Measurements from ENCODE around the gene PARS2. TPM values are rescaled to one million over a fixed set of nuclear protein-coding genes. Genes with fewer than 3 reads are reported as not detected.
A peak's percentile ranks its signal among the peaks of the same experiment; 100 is the strongest.

PARS2 gene
- total and polyA plus RNA-seq, 4 donors, result 4.0 to 7.5 (median 5.4) TPM

- 0% methylated on average over 45 of the region's 51 CpGs for WGBS (ENCODE audit: insufficient coverage)
- H3K27ac ChIP-seq (ENCODE audit: low read depth, low read length), result peak within 1 kb of the TSS; percentile 59
- H3K27me3 ChIP-seq (ENCODE audit: control insufficient read depth, insufficient read depth, low read length), result no peaks in the 10 kb centered on the region
- H3K9me3 ChIP-seq (ENCODE audit: control insufficient read depth, insufficient read depth, low read length), result no peaks in the 10 kb centered on the region
- no peaks in the 10 kb centered on the region for H3K36me3 ChIP-seq (ENCODE audit: control insufficient read depth, insufficient read depth, low read length)
- H3K4me1 ChIP-seq (ENCODE audit: control insufficient read depth, insufficient read depth, low read length), result peaks cover 7% of the 10 kb centered on the region
- H3K4me3 ChIP-seq (ENCODE audit: low read depth, low read length), result peak within 1 kb of the TSS; percentile 89
- DNase-seq (ENCODE audit: low read depth in 4 of 6, low spot score in 6 of 6), result peak; percentile 70 to 95 (median 75)
Observed at GRCh38 chr1:54715493-54716298, 48.6 kb downstream of the PARS2 start, which contains the start of gene TTC4. TSS of gene TTC4 (plus strand) at chr1:54715861. CDS start at chr1:54715909, 48 bp downstream.

GRCh38 chr1:54714881-54715492, 49.3 kb downstream of the PARS2 start:
- 85% methylated on average over 7 of the region's 7 CpGs for whole genome bisulfite sequencing (ENCODE audit: insufficient coverage)
- Histone ChIP-seq H3K36me3 (ENCODE audit: control insufficient read depth, insufficient read depth, low read length) (no peaks in the 10 kb centered on the region), H3K4me1 (ENCODE audit: control insufficient read depth, insufficient read depth, low read length) (peaks cover 7% of the 10 kb centered on the region), H3K27ac (ENCODE audit: low read depth, low read length) (peak overlapping the region; percentile 59), H3K4me3 (ENCODE audit: low read depth, low read length) (peak overlapping the region; percentile 89), H3K9me3 (ENCODE audit: control insufficient read depth, insufficient read depth, low read length) (no peaks in the 10 kb centered on the region), H3K27me3 (ENCODE audit: control insufficient read depth, insufficient read depth, low read length) (no peaks in the 10 kb centered on the region)
- DNase-seq (ENCODE audit: low read depth in 4 of 6, low spot score in 6 of 6), result no peak

GRCh38 chr1:54711536-54711935, 52.8 kb downstream of the PARS2 start:
- no peak overlapping the region for H3K4me3 ChIP-seq (ENCODE audit: low read depth, low read length)
- no peaks in the 10 kb centered on the region for H3K9me3 ChIP-seq (ENCODE audit: control insufficient read depth, insufficient read depth, low read length)
- peaks cover 7% of the 10 kb centered on the region for H3K4me1 ChIP-seq (ENCODE audit: control insufficient read depth, insufficient read depth, low read length)
- DNase-seq (ENCODE audit: low read depth in 4 of 6, low spot score in 6 of 6), result no peak
- H3K36me3 ChIP-seq (ENCODE audit: control insufficient read depth, insufficient read depth, low read length), result peaks cover 2% of the 10 kb centered on the region
- no peak overlapping the region for H3K27ac ChIP-seq (ENCODE audit: low read depth, low read length)
- peaks cover 2% of the 10 kb centered on the region for H3K27me3 ChIP-seq (ENCODE audit: control insufficient read depth, insufficient read depth, low read length)
- 91% methylated on average over 8 of the region's 10 CpGs for WGBS (ENCODE audit: insufficient coverage)

- no CpG with 5 or more reads among the region's 6 CpGs for WGBS (ENCODE audit: insufficient coverage)
- Histone ChIP-seq H3K27me3 (ENCODE audit: control insufficient read depth, insufficient read depth, low read length) (peaks cover 6% of the 10 kb centered on the region), H3K9me3 (ENCODE audit: control insufficient read depth, insufficient read depth, low read length) (no peaks in the 10 kb centered on the region), H3K4me1 (ENCODE audit: control insufficient read depth, insufficient read depth, low read length) (peaks cover 7% of the 10 kb centered on the region), H3K27ac (ENCODE audit: low read depth, low read length) (no peak overlapping the region), H3K4me3 (ENCODE audit: low read depth, low read length) (no peak overlapping the region), H3K36me3 (ENCODE audit: control insufficient read depth, insufficient read depth, low read length) (peaks cover 3% of the 10 kb centered on the region)
- no peak for DNase-seq (ENCODE audit: low read depth in 4 of 6, low spot score in 6 of 6)
Observed at GRCh38 chr1:54710841-54711240, 53.5 kb downstream of the PARS2 start.

GRCh38 chr1:54710434-54710833, 53.9 kb downstream of the PARS2 start:
- H3K4me1 ChIP-seq (ENCODE audit: control insufficient read depth, insufficient read depth, low read length), result peaks cover 5% of the 10 kb centered on the region
- H3K27me3 ChIP-seq (ENCODE audit: control insufficient read depth, insufficient read depth, low read length), result peaks cover 6% of the 10 kb centered on the region
- DNase-seq (ENCODE audit: low read depth in 4 of 6, low spot score in 6 of 6), result no peak
- no peaks in the 10 kb centered on the region for H3K9me3 ChIP-seq (ENCODE audit: control insufficient read depth, insufficient read depth, low read length)
- WGBS (ENCODE audit: insufficient coverage), result 100% methylated on average over 1 of the region's 3 CpGs
- H3K36me3 ChIP-seq (ENCODE audit: control insufficient read depth, insufficient read depth, low read length), result peaks cover 3% of the 10 kb centered on the region
- no peak overlapping the region for H3K27ac ChIP-seq (ENCODE audit: low read depth, low read length)
- no peak overlapping the region for H3K4me3 ChIP-seq (ENCODE audit: low read depth, low read length)

- DNase-seq (ENCODE audit: low read depth in 4 of 6, low spot score in 6 of 6), result no peak
- Histone ChIP-seq H3K36me3 (ENCODE audit: control insufficient read depth, insufficient read depth, low read length) (peaks cover 3% of the 10 kb centered on the region), H3K27me3 (ENCODE audit: control insufficient read depth, insufficient read depth, low read length) (peaks cover 6% of the 10 kb centered on the region), H3K27ac (ENCODE audit: low read depth, low read length) (no peak overlapping the region), H3K9me3 (ENCODE audit: control insufficient read depth, insufficient read depth, low read length) (no peaks in the 10 kb centered on the region), H3K4me3 (ENCODE audit: low read depth, low read length) (no peak overlapping the region), H3K4me1 (ENCODE audit: control insufficient read depth, insufficient read depth, low read length) (no peaks in the 10 kb centered on the region)
- 79% methylated on average over 7 of the region's 8 CpGs for WGBS (ENCODE audit: insufficient coverage)
Observed at GRCh38 chr1:54709547-54710292, 54.6 kb downstream of the PARS2 start.

GRCh38 chr1:54708385-54708784, 55.9 kb downstream of the PARS2 start:
- Histone ChIP-seq H3K27ac (ENCODE audit: low read depth, low read length) (no peak overlapping the region), H3K36me3 (ENCODE audit: control insufficient read depth, insufficient read depth, low read length) (peaks cover 3% of the 10 kb centered on the region), H3K4me3 (ENCODE audit: low read depth, low read length) (no peak overlapping the region), H3K27me3 (ENCODE audit: control insufficient read depth, insufficient read depth, low read length) (peaks cover 6% of the 10 kb centered on the region), H3K9me3 (ENCODE audit: control insufficient read depth, insufficient read depth, low read length) (no peaks in the 10 kb centered on the region), H3K4me1 (ENCODE audit: control insufficient read depth, insufficient read depth, low read length) (no peaks in the 10 kb centered on the region)
- no peak for DNase-seq (ENCODE audit: low read depth in 4 of 6, low spot score in 6 of 6)

Other genes with a start within 250 kb of the PARS2 start
- gene ACOT11, start 216.3 kb downstream of the PARS2 start, total RNA-seq, result 10 to 100 TPM in 1 of 2 donors, 1 to 10 TPM in 1; 8.8 to 19.7 TPM
- gene ACOT11, start 216.3 kb downstream of the PARS2 start, polyA plus RNA-seq (ENCODE audit: insufficient read length in 2 of 2), result 1 to 10 TPM; 3.6 to 7.5 TPM
- not detected for gene FAM151A, start 141.0 kb downstream of the PARS2 start, total RNA-seq
- under 1 TPM; 0.22 to 0.98 TPM for gene FAM151A, start 141.0 kb downstream of the PARS2 start, polyA plus RNA-seq (ENCODE audit: insufficient read length in 2 of 2)
- gene MROH7, start 122.7 kb downstream of the PARS2 start, total RNA-seq, result 10 to 100 TPM in 1 of 2 donors, 1 to 10 TPM in 1; 3.6 to 10.1 TPM
- gene MROH7, start 122.7 kb downstream of the PARS2 start, polyA plus RNA-seq (ENCODE audit: insufficient read length in 2 of 2), result 1 to 10 TPM; 3.8 to 9.3 TPM
- gene TTC4, start 48.7 kb downstream of the PARS2 start, total RNA-seq, result 10 to 100 TPM; 19.7 to 27.9 TPM
- 10 to 100 TPM; 23.8 to 27.9 TPM for gene TTC4, start 48.7 kb downstream of the PARS2 start, polyA plus RNA-seq (ENCODE audit: insufficient read length in 2 of 2)
- 1 to 10 TPM in 1 of 2 donors, under 1 TPM in 1; 0.59 to 1.2 TPM for gene TTC22, start 36.8 kb upstream of the PARS2 start, total RNA-seq
- 1 to 10 TPM; 1.4 to 2.0 TPM for gene TTC22, start 36.8 kb upstream of the PARS2 start, polyA plus RNA-seq (ENCODE audit: insufficient read length in 2 of 2)
- 100 to 1,000 TPM in 1 of 2 donors, 10 to 100 TPM in 1; 73.2 to 103 TPM for gene DHCR24, start 122.7 kb upstream of the PARS2 start, total RNA-seq
- gene DHCR24, start 122.7 kb upstream of the PARS2 start, polyA plus RNA-seq (ENCODE audit: insufficient read length in 2 of 2), result 100 to 1,000 TPM; 122 to 138 TPM
- under 1 TPM; 0.39 to 0.59 TPM for gene TMEM61, start 216.1 kb upstream of the PARS2 start, total RNA-seq
- gene TMEM61, start 216.1 kb upstream of the PARS2 start, polyA plus RNA-seq (ENCODE audit: insufficient read length in 2 of 2), result 1 to 10 TPM; 1.2 to 1.3 TPM
- gene BSND, start 234.4 kb upstream of the PARS2 start, total RNA-seq, result not detected
- gene BSND, start 234.4 kb upstream of the PARS2 start, polyA plus RNA-seq (ENCODE audit: insufficient read length in 2 of 2), result under 1 TPM in 1 of 2 donors, not detected in 1; 0.06 TPM

Measured in spinal cord (tissue), 10 donors.